ENCODE measurements around the gene CFAP299. TPM values are rescaled to one million over a fixed set of nuclear protein-coding genes. Genes with fewer than 3 reads are reported as not detected.

CFAP299 gene
- total RNA-seq, 2 donors from 2014 or later, result not detected

GRCh38 chr4:80361329-80361900, 25.9 kb downstream of the CFAP299 start:
- Histone ChIP-seq H3K27me3 (ENCODE audit: control insufficient read depth, insufficient read depth, low read length, poor library complexity, severe bottlenecking) (peaks cover 38% of the 10 kb centered on the region), H3K27ac (ENCODE audit: low read depth, low read length) (no peak overlapping the region), H3K9me3 (ENCODE audit: control insufficient read depth, low read length) (no peaks in the 10 kb centered on the region), H3K4me1 (ENCODE audit: control insufficient read depth, insufficient read depth, low read length) (no peaks in the 10 kb centered on the region), H3K4me3 (ENCODE audit: low read length) (no peak overlapping the region), H3K9ac (ENCODE audit: extremely low read depth, low read length, poor library complexity, severe bottlenecking) (no peak overlapping the region), H3K36me3 (ENCODE audit: control insufficient read depth, insufficient read depth, low read length) (no peaks in the 10 kb centered on the region)
- peaks cover 34% of the 10 kb centered on the region for H3K27me3 Mint-ChIP-seq (ENCODE audit: insufficient read depth)
- peak; percentile 67 for TF ChIP-seq CTCF (conservative IDR thresholded peaks at IDR 0.05)
- no CpG with 5 or more reads among the region's 1 CpG for WGBS, 2 experiments (ENCODE audit: insufficient coverage in 1 of 2, insufficient read length in 1 of 2)
- DNase-seq, result no peak
- no peak overlapping the region for H3K4me3 Mint-ChIP-seq
- no peaks in the 10 kb centered on the region for H3K36me3 Mint-ChIP-seq (ENCODE audit: low read depth)
- no peaks in the 10 kb centered on the region for H3K9me3 Mint-ChIP-seq
- H3K4me1 Mint-ChIP-seq, result peaks cover 1% of the 10 kb centered on the region
- no peak overlapping the region for H3K27ac Mint-ChIP-seq

DNA sequence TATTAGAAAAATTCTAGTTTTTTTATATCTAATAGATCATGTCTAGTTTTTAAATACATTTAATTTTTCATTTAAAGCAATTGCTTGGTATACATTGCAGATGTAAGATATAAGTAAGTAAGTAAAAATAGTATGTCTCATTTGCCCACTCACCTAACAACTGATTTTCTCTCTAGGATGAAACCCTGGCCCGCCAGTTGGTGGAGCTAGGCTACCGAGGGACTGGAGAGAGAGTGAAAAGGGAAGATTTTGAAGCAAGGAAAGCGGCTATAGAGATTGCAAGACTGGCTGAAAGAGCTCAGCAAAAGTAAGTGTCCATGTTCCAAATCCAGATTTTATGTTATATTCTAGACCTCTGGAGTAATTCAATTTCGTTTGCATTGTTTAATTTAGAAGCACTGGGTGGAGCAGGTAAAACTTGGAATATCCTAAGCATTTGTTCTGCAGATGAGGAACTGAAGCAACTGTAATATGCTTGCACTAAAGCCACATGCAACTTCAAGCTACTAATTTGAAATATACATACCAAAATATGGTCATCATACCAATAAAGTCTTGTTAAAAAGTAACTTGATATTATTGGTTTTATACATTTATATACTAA, 27.1 kb downstream of the CFAP299 start:
- Histone ChIP-seq H3K9me3 (ENCODE audit: control insufficient read depth, low read length) (no peaks in the 10 kb centered on the region), H3K9ac (ENCODE audit: extremely low read depth, low read length, poor library complexity, severe bottlenecking) (no peak overlapping the region), H3K27ac (ENCODE audit: low read depth, low read length) (no peak overlapping the region), H3K4me3 (ENCODE audit: low read length) (no peak overlapping the region), H3K4me1 (ENCODE audit: control insufficient read depth, insufficient read depth, low read length) (no peaks in the 10 kb centered on the region), H3K36me3 (ENCODE audit: control insufficient read depth, insufficient read depth, low read length) (no peaks in the 10 kb centered on the region), H3K27me3 (ENCODE audit: control insufficient read depth, insufficient read depth, low read length, poor library complexity, severe bottlenecking) (peaks cover 30% of the 10 kb centered on the region)
- H3K36me3 Mint-ChIP-seq (ENCODE audit: low read depth), result no peaks in the 10 kb centered on the region
- H3K27me3 Mint-ChIP-seq (ENCODE audit: insufficient read depth), result peaks cover 22% of the 10 kb centered on the region
- no peaks in the 10 kb centered on the region for H3K9me3 Mint-ChIP-seq
- DNase-seq, result peak; percentile 89
- peaks cover 1% of the 10 kb centered on the region for H3K4me1 Mint-ChIP-seq
- H3K4me3 Mint-ChIP-seq, result no peak overlapping the region
- no peak overlapping the region for H3K27ac Mint-ChIP-seq
- 15 to 26% methylated on average over 3 to 4 of the region's 4 CpGs for WGBS, 2 experiments (ENCODE audit: insufficient coverage in 1 of 2, insufficient read length in 1 of 2)
- TF ChIP-seq CTCF (conservative IDR thresholded peaks at IDR 0.05), result peak; percentile 91

DNA sequence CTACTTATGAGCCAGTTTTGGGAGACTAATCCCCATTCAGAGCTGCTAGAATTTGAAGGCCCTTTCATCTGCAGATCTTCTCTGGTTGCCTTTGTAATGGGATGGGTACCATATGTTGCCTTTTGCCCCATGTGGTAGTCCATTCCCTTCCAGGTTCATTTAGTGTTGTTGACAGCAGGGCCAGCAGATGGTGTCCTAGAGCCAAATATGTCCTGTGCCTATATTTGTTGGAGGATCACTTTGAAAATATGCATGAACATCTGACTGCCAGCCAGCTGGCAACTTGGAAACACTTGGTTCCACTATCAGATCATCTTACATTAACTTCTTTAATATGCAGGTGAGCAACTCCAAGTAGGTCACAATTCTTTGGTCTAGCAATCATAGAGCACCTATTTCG, 30.4 kb downstream of the CFAP299 start:
- Histone ChIP-seq H3K4me3 (ENCODE audit: low read length) (no peak overlapping the region), H3K9ac (ENCODE audit: extremely low read depth, low read length, poor library complexity, severe bottlenecking) (no peak overlapping the region), H3K27me3 (ENCODE audit: control insufficient read depth, insufficient read depth, low read length, poor library complexity, severe bottlenecking) (no peaks in the 10 kb centered on the region), H3K27ac (ENCODE audit: low read depth, low read length) (no peak overlapping the region), H3K9me3 (ENCODE audit: control insufficient read depth, low read length) (peaks cover 16% of the 10 kb centered on the region), H3K36me3 (ENCODE audit: control insufficient read depth, insufficient read depth, low read length) (no peaks in the 10 kb centered on the region), H3K4me1 (ENCODE audit: control insufficient read depth, insufficient read depth, low read length) (no peaks in the 10 kb centered on the region)
- DNase-seq, result peak; percentile 84
- TF ChIP-seq CTCF (conservative IDR thresholded peaks at IDR 0.05), result peak; percentile 87
- peaks cover 19% of the 10 kb centered on the region for H3K9me3 Mint-ChIP-seq
- no peaks in the 10 kb centered on the region for H3K4me1 Mint-ChIP-seq
- H3K27me3 Mint-ChIP-seq (ENCODE audit: insufficient read depth), result no peaks in the 10 kb centered on the region
- no peak overlapping the region for H3K27ac Mint-ChIP-seq
- no peak overlapping the region for H3K4me3 Mint-ChIP-seq
- WGBS, 2 experiments (ENCODE audit: insufficient coverage in 1 of 2, insufficient read length in 1 of 2), result 92% methylated on average over 1 of the region's 1 CpG; no CpG with 5 or more reads in 1 of the 2 experiments
- peaks cover 5% of the 10 kb centered on the region for H3K36me3 Mint-ChIP-seq (ENCODE audit: low read depth)

All from endodermal cell (in vitro differentiated cells).